GM12891 (cell line): ENCODE measurements around the gene MRPL3.

Experiments
- POLR2A ChIP-seq: IDR thresholded peaks from 2 replicates; pipeline ENCODE4 v1.6.1; 2011; ENCODE audit warnings: low read depth, low read length, control low read depth
- POLR2AphosphoS5 ChIP-seq: IDR thresholded peaks from 2 replicates; pipeline ENCODE4 v1.6.1; 2011; ENCODE audit warnings: low read depth, low read length, control low read depth
- TAF1 ChIP-seq: IDR thresholded peaks from 2 replicates; pipeline ENCODE4 v1.6.1; 2011; ENCODE audit warnings: low read depth, low read length, control low read depth

- TF ChIP-seq POLR2A (no peak), POLR2AphosphoS5 (no peak), TAF1 (no peak)
Observed at GRCh38 chr3:131454501-131454900, 48.3 kb downstream of the MRPL3 start.
